GM18519 (cell line): ENCODE results near the gene RPL13A.

Experiments
- ATAC-seq: cut with Tn5 transposase; IDR thresholded peaks from one replicate; pipeline ENCODE4 v1.9.1; 2021; ENCODE audit warnings: mild to moderate bottlenecking, moderate library complexity; ENCODE audit not compliant: unreplicated experiment, low FRiP score

The RPL13A gene

GRCh38 chr19:49479975-49480628, 7.3 kb upstream of the RPL13A start:
- ATAC-seq = no peak

- ATAC-seq = no peak
Measured at GRCh38 chr19:49481020-49481683, 6.3 kb upstream of the RPL13A start.

- no peak for ATAC-seq
Measured at GRCh38 chr19:49486232-49486631, 1.2 kb upstream of the RPL13A start.

- no peak for ATAC-seq
Measured at GRCh38 chr19:49486710-49487276, 615 bp upstream of the RPL13A start.

GRCh38 chr19:49488046-49488862, 846 bp downstream of the RPL13A start:
- ATAC-seq = no peak

GRCh38 chr19:49488863-49489537, 1.6 kb downstream of the RPL13A start:
- ATAC-seq = no peak

- no peak for ATAC-seq
Measured at GRCh38 chr19:49489601-49490167, 2.3 kb downstream of the RPL13A start.

GRCh38 chr19:49490287-49491029, 3.0 kb downstream of the RPL13A start:
- no peak for ATAC-seq

- no peak for ATAC-seq
Measured at GRCh38 chr19:49491030-49491803, 3.8 kb downstream of the RPL13A start.

GRCh38 chr19:49491804-49492572, 4.6 kb downstream of the RPL13A start:
- no peak for ATAC-seq

GRCh38 chr19:49492573-49493405, 5.4 kb downstream of the RPL13A start:
- no peak for ATAC-seq

- no peak for ATAC-seq
Measured at GRCh38 chr19:49496574-49497008, 9.2 kb downstream of the RPL13A start.

GRCh38 chr19:49497047-49497788, 9.8 kb downstream of the RPL13A start:
- no peak for ATAC-seq

- no peak for ATAC-seq
Measured at GRCh38 chr19:49497789-49498103, 10.3 kb downstream of the RPL13A start.

- ATAC-seq = no peak
Measured at GRCh38 chr19:49498475-49498874, 11.1 kb downstream of the RPL13A start.

- no peak for ATAC-seq
Measured at GRCh38 chr19:49499030-49499670, 11.7 kb downstream of the RPL13A start.
